K562 (cell line): ENCODE results near the gene KCNT1.

Source experiments
- CHD4 ChIP-seq: fragments of 200-600 bp; sonication (generic); IDR thresholded peaks from 3 replicates; pipeline ENCODE4 v1.6.1; 2012; ENCODE audit warnings: low read depth, mild to moderate bottlenecking, mixed read lengths, low read length, inconsistent platforms; ENCODE audit not compliant: insufficient read depth, insufficient replicate concordance, poor library complexity, severe bottlenecking
- NFYB ChIP-seq: IDR thresholded peaks from 2 replicates; pipeline ENCODE4 v1.6.1; 2011; ENCODE audit warnings: mild to moderate bottlenecking, moderate library complexity; ENCODE audit not compliant: insufficient read length; ENCODE audit errors: extremely low read depth

- TF ChIP-seq NFYB (no peak), CHD4 (no peak)
These were observed 15.4 kb downstream of the KCNT1 start for GRCh38 chr9:135717410-135717809.
